ENCODE data around the gene MRPL37.

The MRPL37 gene

GRCh38 chr1:54266195-54266594, 66.2 kb downstream of the MRPL37 start:
- no peak for DNase-seq

GRCh38 chr1:54266908-54267307, 66.9 kb downstream of the MRPL37 start:
- DNase-seq, result no peak
